ENCODE results near the gene PRKN.
A peak's percentile ranks its signal among the peaks of the same experiment; 100 is the strongest.

The PRKN gene

DNA sequence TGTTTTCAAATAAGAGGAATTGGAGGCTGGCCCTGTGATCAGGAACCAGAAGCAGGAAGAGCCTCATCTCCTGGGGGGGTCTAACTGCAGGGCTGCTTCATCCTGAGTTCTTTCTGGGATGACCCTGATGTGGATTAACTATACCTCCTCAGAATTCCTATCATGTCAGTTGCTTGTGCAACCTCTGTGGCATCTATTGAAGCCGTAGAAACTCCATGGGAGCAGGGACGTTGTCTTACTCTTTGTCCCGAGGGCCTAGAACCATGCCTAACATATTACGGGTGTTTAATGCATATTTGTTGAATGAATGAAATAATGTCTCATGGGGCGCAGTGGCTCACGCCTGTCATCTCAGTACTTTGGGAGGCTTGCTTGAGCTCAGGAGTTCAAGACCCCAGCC is 1343.6 kb downstream of the PRKN start:
- DNase-seq (ENCODE audit: low read depth in 2 of 2) = no peak

DNA sequence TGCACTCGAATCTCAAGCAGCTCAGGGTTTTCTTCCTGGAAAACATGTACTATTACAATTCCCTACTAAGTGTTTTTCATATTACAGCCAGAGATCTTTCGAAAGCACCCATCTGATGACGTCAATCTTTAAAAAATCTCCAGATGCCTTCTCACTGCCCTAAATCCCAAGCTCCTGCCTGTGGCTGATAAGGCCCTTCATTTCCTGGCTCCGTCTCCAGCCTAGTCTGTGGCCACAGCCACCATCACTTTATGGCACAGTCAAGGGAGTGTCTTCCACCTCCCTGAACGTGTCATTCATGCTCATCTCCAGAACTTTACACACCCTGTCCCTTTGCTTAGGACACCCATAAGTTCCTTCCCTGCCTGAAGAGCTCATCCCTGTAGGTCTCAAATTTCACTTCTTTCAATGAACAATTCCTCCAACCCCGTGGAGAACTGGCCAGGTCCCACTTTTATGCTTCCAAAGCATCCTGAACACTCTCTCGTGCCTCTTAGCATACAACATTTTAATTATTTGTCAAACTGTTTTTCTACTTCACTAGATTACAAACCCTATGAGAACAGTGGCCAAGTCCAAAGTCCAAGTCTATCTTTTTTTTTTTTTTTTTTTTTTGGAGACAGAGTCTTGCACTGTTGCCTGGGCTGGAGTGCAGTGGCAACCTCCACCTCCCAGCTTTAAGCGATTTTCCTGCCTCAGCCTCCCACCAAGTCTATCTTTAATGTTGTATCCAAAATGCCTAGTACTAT is 1347.6 kb downstream of the PRKN start:
- DNase-seq (ENCODE audit: low read depth in 2 of 2) = no peak

DNA sequence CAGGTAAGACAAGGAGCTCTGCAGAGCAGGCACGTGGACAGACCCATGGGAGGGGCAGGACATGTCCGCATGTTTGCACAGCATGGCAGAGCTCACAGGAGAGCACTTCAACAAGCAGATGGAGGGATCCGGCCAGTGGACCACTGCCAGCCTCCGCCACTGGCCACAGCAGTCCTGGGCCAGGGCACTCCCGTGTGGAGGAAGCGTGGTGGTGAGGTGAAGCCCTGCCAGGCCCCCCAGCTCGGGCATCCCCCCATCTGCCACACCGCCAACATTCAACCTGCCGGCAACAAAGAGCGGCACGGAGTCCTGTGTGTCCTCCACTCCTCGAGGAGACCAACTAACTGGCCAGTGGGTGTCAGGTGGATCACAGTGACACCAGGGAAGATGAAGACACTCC is 1349.5 kb downstream of the PRKN start:
- no peak for DNase-seq (ENCODE audit: low read depth in 2 of 2)

GRCh38 chr6:161377116-161377515 is 1350.5 kb downstream of the PRKN start:
- DNase-seq (ENCODE audit: low read depth in 2 of 2) = no peak

DNA sequence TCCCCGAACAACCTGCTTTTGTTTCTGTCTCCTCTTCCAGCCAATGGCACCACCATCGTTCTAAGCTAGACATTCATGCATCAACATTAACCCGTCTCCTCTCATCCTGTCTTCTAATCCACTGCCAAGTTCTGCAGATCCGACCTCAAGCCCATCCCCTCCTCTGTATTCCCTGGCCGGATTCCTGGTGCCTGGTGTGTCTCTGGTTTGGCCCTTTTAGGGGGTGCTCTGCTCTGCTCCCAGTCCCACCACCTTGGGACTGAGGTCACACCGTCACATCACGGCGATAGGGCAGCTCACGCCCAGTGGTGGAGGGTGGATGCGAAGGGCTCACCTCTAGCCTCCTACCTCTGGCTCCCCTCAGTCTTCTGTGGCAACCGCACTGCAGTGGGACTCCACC is 1351.2 kb downstream of the PRKN start:
- DNase-seq (ENCODE audit: low read depth in 2 of 2) = no peak

GRCh38 chr6:161374971-161375873 is 1352.3 kb downstream of the PRKN start:
- DNase-seq (ENCODE audit: low read depth in 2 of 2) = no peak

DNA sequence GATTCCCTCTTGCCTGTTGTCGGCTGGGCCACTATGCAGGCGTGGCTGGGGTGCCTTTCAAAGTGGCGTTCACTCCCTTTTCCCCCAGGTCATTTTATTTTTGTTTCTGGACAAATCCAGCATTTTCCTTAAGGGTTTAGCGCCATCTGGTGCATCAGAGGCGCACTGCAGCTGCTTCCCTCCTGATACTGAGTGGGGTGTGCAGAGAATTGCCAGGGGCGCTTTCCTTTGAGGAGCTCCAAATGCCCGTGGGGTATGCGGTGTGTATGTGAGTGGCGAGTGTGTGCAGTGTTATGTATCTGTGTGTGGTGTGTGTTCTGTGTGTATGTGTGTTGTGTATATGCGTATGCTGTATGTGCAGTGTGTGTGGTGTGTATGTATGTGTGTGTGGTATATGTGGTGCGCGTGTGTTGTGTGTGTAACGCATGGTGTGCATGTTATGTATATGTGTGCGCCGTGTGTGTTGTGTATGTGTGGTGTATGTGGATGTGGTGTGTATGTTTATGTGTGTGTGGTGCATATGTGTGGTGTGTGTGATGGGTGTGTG is 1353.6 kb downstream of the PRKN start:
- peak; percentile 32 to 55 for DNase-seq (ENCODE audit: low read depth in 2 of 2)

GRCh38 chr6:161372422-161372793 is 1355.2 kb downstream of the PRKN start:
- no peak for DNase-seq (ENCODE audit: low read depth in 2 of 2)

GRCh38 chr6:161370880-161371279 is 1356.7 kb downstream of the PRKN start:
- peak; percentile 29 to 39 for DNase-seq (ENCODE audit: low read depth in 2 of 2)

DNA sequence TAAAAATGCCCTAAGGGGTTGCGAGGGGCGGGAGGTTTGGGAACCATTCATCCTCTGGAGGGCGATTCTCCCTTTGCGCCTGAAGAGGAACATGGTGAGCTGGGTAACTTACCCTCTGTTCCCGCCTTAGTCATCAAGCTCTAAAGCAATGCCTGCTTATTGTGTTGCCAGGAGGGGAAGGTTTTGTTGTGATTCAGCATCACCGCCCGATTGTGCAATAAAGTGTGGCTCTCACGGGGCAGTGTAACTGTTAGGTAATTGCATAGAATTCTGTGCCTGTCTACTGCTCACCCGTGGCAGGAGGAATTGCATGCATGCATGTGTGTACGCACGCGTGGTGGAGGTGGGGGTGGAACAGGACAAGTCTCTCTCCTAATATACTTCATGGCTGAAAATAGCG is 1358.2 kb downstream of the PRKN start:
- no peak for DNase-seq (ENCODE audit: low read depth in 2 of 2)

DNA sequence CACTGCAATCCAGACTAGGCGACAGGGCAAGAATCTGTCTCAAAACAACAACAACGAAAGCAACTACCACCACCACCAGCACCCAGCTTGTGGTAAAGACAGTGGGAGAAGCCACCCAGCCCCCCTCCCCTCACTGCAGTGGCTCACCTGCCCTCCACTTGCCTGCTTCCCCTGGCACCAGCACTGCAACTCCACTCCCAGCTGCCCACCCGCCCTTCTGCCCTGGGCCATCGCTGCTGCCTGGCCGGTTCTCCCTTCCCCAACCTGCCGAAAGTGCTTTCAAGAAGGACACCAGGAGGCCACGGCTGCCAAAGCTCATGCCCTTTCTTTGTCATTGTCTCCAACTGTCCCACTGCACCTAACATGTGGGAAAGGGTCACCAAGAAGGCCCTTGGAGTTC is 1359.1 kb downstream of the PRKN start:
- DNase-seq (ENCODE audit: low read depth in 2 of 2) = no peak

DNA sequence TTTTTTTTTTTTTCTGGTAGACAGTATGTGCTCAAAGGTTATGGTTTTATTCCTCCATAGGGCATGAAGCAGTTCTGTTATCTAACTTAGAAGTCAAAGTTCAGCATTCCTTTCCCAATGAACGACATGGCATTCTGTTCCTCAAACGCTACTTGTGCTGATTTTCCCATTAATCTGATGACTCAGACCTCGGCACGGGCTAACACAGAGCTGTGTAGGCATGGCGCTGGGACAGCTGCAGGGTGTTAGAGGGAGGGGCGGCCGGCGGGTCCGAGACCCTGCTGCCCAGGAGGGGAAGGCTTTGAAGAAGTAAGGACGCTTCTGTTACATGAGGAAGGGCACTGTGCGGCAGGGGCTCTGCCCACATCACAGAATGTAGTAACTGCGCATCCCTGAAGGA is 1360.1 kb downstream of the PRKN start:
- no peak for DNase-seq (ENCODE audit: low read depth in 2 of 2)

DNA sequence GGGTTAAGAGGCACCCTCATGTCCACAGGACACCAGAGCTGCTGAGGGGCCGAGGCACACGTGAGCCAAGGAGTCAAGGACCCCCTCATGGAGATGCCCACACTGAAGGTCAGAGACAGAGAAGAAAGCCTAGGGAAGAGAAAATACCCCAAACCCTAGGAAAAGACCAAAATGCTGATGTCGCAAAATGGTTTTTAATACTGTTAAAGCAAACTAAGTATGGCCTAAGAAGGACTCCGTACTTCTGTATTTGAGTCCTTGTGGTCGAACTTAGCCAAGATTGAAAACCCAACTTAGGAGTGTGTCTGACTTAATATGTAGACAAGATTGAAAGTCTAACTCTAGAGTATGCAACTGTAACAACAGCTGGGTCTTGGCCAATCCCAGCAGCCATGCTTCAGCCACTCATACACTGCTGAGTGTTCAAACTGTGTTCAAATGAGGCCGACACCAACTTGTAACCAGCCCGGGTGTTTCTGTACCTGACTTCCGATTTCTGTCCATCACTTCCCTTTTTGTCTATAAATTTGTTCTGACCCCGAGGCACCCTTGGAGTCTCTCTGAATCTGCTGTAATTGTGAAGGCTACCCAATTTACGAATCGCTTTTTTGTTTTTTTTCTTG is 1361.2 kb downstream of the PRKN start:
- DNase-seq (ENCODE audit: low read depth in 2 of 2) = no peak

GRCh38 chr6:161365633-161366032 is 1361.9 kb downstream of the PRKN start:
- DNase-seq (ENCODE audit: low read depth in 2 of 2) = no peak

GRCh38 chr6:161363286-161363685 is 1364.3 kb downstream of the PRKN start:
- DNase-seq (ENCODE audit: low read depth in 2 of 2) = no peak

DNA sequence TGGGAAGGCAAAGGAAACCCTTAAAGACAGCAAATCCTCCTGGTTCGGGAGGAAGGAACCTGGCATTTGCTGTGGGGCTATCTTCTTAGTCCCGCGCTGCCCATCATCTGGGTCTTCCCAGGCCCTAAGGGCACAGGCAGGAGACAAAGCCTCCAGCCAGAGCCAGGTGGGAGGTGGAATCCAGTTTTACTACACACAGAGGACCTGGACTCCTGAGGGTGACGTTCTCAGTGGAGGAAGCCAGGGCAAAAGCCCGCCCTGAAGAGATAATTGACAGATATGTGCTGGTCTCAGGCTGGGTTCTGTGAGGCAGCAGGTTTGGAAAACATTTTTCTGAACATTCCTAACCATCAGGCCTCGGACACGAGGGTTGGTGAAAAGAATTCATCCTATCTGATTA is 1365.3 kb downstream of the PRKN start:
- DNase-seq (ENCODE audit: low read depth in 2 of 2) = no peak

GRCh38 chr6:161361529-161361928 is 1366.0 kb downstream of the PRKN start:
- no peak for DNase-seq (ENCODE audit: low read depth in 2 of 2)

DNA sequence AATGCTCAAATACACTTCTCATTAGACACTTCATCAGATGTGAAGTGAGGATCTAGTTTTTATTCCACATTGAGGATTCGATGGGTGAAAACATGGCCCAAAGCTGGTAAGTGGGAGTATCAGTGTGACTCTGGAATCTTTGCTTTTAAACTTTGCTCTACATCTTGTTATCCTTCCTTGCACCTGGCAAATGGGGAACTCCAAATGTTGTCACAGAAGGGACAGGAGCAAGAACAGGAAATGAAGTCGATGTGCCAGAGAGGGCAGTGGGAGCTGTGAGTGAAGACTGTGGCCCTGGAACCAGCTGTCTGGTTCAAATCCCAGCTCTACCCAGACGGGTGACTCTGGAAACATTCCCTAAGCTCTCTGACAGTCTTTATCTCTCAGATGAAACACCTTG is 1367.0 kb downstream of the PRKN start:
- DNase-seq (ENCODE audit: low read depth in 2 of 2) = no peak

DNA sequence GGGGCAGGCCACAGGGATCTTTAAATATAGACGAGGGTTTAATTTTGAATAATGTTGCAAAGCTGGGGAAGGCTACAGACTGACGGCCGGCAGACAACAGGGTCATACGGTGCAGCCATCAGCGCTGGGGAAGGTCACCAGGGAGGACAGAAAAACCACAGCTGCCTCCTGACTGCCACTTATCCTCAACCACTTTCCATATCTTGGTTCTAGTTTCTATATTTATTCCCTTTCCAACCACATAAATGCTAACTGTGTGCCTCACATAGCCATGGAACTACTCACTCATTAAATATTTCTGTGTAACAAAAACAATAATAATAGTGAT is 1368.0 kb downstream of the PRKN start:
- DNase-seq (ENCODE audit: low read depth in 2 of 2) = no peak

DNA sequence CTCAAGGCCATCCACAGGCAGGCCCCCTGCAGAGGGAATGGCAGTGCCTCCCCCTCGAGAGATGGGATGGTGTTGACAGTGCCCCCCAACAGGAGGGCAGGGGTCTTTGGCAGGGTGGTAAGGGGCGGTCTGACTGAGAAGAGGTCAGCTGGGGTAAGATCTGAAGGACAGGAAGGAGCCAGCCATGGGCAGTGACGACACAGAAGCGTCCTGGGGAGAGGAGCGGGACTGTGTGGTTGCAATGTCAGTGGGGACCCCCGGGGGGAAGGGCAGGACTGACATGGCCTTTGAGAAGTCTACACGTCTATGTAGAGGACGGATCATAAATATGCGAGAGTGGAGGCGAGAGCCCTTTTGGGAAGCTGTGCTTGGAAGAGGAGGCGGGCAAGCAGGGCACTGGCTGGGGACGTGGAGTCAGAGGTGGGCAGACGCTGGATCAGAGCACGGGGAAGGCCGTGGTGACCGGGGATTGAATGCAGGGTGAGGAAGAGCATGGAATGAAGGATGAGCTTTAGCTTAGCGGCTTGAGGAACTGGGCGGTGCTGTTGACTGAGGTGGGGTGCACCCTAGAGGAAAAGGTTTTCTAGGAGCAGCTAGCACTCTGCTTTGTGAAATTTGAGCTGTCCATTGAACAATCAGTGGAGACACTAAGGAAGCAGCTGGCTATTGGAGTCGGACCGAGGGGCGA is 1371.3 kb downstream of the PRKN start:
- DNase-seq (ENCODE audit: low read depth in 2 of 2) = no peak

GRCh38 chr6:161355696-161356095 is 1371.9 kb downstream of the PRKN start:
- DNase-seq (ENCODE audit: low read depth in 2 of 2) = no peak

DNA sequence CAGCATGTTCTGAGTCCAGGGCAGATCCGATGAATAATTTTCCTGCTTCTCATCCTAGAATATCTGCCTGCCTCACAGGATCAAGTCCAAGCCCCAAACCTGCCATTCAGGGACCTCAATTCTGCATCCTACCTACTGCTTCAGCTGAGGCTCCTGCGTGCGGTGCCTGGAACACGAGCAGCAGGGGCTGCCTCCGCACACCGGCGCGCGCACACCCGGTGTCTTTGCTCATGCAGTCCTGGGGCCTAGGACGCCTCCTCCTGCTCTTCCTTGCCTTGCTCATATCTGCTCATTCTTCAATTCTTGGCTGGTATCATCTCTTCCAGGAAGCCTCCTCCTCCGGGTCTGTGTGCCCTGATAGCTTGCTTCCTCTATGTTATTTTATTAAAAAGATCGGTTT is 1372.6 kb downstream of the PRKN start:
- DNase-seq (ENCODE audit: low read depth in 2 of 2) = no peak
